GM08714 (cell line): ENCODE measurements around the gene STC2.

ENCODE experiments used
- H3K4me3 ChIP-seq: fragments of 200-500 bp; sonication (Bioruptor generic); 2 replicates; pipeline ENCODE4 v1.5.1; 2014; ENCODE audit warnings: mild to moderate bottlenecking, low read length, inconsistent platforms
- ZNF274 ChIP-seq: IDR thresholded peaks from 2 replicates; pipeline ENCODE4 v1.6.1; 2012; ENCODE audit warnings: mild to moderate bottlenecking, low read depth, low read length

STC2 gene

DNA sequence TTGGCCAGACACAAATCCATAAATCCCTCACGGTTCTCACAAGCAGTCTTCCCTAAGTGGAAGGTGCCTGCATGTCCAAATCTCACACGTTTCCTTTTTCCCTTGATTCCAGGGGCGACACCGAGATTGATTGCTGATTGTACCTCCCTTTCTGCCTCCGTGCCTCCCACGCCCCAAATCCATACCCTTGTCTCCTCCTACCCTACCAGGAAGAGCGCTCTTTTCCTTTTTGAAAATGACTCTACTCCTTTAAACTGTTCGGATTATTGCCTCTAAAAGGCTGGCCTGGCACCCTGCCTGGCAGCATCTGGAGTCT lies 4.5 kb downstream of the STC2 start:
- no peak for TF ChIP-seq ZNF274
- H3K4me3 ChIP-seq: no peak overlapping the region

DNA sequence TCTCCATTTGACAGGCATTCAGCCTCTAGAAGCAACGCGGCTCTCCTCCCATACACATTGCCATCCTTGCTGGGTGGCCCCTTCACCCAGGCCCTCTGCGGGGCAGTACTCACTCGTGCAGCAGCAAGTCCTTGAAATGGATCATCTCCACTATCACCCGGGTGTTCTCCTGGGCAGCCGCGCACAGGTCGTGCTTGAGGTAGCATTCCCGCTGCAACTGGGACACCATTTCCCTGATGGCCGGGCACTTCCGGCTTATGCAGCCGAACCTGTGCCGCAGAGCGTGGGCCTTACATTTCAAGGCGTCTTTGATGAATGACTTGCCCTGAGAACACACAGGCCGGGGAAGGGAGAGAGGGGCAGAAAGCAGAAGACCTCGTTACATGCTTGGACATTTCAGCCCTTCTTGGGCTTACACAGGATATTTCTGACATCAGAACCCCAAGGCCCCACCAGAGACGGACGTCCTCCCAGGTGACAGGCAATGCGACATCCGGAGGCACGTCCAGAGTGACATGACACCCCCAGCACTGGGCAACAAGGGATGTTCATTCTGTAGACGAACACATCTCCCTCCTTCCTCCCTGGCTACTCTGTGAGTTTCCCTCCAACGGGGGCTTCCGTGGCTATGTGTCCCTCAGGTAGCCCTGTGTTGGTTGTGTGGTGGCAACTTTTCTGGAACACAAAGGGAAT lies 5.0 kb downstream of the STC2 start:
- TF ChIP-seq ZNF274: no peak
- no peak overlapping the region for H3K4me3 ChIP-seq

DNA sequence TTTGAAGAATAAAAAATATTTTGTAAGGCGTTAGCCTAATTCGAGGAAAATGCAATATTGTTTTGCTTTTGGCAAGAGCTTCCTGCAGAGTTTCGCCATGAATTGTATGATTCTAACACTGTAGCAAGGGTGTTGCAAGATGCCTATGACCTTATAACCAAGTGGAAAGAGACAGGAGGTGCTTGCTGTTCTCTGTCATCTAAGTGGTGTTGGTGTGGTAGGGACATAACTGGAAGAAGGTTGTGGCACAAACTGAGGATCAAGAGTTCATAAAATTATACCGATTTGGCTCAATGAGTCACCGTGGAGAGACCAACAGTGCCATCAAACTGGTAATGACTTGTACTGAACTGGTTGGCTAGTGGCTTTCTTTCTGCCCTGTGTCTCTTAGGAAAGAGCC lies 6.3 kb downstream of the STC2 start:
- H3K4me3 ChIP-seq: no peak overlapping the region
- TF ChIP-seq ZNF274: no peak

DNA sequence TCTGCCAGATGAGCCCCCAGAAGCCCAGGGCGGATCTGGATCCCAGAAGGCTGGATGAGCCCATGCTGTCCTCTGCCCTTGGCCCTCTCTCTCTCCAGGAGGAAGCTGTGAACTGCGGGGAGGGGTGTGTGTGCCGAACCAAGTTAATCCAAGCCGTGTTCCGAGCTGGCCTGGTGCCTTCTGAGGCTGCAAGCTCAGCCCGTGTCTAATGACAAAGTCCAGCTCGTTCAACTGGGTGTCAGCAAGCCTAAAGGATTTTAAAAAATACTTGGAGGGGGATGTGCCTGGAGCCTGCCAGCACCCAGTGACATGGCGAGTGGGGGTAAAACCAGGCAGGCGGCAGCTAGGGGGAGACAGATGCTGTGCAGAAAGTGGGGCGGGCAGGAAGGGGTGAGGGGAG lies 8.0 kb downstream of the STC2 start:
- no peak for TF ChIP-seq ZNF274
- no peak overlapping the region for H3K4me3 ChIP-seq

DNA sequence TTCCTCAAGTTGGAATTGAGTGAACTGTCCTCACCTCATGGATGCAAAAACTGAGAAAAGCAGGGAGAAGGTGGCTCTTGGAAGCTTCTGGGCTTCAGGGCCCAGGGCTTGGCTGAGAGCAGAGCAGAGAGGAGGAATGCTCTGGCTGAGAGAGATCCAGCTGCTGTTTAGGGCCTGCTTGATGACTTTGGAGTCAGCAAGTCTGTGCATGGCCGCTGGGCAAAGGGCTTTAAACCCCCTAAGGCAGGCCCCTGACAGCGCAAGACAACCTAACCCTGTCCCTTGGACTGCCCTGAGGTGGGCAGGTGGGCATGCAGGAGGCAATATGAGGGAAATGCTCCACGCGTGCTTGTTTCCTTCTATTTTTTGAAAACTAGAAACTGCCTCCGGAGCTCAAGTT lies 8.6 kb downstream of the STC2 start:
- TF ChIP-seq ZNF274: no peak

DNA sequence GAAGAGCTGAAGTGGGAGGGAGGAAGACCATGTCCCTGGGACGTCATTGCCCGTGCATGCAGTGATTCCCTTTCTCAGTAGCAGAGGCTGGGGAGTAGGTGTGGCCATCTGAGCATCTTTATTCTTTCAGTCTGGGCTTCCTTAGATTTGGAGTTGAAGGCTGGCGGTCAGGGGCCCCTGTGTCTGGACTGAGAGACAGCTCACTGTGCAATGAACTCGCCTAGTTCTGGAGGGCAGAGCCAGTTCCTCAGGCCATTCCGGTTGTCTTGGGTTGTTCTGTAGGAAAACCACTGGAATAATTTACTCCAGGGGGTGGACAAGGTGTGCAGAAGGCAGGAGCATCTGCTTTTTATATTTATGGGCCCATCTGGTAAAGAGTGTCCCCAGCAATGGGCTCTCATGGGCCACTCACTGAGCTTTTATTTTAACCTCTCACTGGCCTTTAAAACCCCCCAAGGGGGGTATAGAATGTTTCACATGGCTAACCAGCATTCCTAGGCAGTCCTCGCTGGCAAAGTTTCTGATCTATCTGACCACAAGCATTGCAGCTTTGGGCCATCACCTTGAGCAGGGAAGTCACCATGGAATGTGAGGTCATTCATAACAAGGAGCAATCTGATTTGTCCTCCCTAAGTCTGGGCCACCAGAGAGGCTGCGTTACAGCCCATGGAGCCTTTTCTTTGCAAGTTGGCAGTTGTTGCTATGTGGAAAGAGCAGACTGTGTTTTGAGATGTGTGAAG lies 9.2 kb downstream of the STC2 start:
- TF ChIP-seq ZNF274: no peak

More for the DNA sequence above, 8.6 kb downstream of the STC2 start:
- no peak overlapping the region for H3K4me3 ChIP-seq

DNA sequence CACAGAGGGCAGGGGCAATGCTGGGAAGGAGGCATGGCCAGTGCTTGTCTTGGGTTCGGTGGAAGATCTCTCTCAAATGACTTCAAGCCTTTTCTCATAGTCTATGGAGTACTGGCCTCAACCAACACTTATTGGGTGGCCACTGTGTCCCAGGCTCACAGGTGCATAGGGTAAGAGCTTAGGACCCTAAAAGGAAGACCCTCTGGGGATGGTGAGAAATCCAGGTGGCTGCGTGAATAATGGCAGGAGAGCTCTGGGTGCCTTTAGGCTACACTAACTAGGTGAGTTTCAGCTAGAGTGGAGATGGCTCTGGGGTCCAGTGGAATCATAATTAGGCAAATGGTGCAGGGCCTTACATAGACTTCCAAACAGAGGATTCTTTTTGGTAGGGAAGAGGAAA lies 9.9 kb downstream of the STC2 start:
- no peak for TF ChIP-seq ZNF274

More for the DNA sequence above, 9.2 kb downstream of the STC2 start:
- no peak overlapping the region for H3K4me3 ChIP-seq

DNA sequence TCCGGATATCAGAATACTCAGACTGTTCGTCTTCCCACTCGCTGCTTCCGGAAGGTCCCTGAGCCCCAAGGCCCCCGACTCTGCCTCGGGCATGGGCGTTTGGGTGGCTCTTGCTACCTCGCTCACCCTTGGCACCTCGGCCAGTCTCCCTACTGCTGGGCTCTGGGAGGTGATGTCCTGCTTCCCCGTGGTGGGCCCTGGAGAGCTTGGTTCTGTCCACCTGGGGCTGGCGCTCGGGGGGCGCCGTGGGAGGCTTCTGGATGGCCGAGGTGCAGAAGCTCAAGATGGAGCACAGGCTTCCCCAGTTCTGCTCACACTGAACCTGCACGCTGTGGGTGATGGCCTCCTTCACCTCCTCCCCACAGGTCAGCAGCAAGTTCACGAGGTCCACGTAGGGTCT lies 10.4 kb downstream of the STC2 start:
- no peak for TF ChIP-seq ZNF274
- no peak overlapping the region for H3K4me3 ChIP-seq

More for the DNA sequence above, 9.9 kb downstream of the STC2 start:
- H3K4me3 ChIP-seq: no peak overlapping the region

DNA sequence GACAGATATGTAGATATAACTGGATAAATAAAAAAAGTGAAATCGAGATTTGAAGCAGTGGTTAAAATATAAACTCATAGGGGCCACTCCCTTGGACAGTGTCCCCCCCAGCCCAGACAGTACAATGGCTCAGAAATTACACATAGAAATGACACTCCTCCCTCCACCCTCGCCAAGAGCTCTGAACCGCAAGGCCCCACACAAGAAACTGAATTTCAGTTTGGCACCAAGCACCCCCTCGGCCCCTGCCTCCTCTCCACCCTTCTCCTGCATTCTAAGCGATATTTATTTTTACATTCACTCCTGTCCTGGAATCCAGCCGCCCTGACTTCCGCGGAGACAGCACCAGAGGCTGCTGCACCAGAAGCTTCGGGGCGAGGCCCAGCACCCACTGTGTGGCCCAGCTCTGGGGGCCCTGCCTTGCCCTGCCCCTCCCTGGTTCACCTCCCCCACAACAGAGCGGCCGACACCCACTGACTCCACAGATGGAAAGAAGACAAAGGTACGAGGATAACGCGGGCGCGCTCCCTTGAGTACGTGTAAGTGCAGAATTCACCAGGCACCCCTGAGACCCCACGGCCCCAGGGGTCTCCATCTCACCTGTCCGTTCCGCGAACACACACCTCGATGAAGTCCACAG lies 11.0 kb downstream of the STC2 start:
- H3K4me3 ChIP-seq: no peak overlapping the region
- TF ChIP-seq ZNF274: no peak

DNA sequence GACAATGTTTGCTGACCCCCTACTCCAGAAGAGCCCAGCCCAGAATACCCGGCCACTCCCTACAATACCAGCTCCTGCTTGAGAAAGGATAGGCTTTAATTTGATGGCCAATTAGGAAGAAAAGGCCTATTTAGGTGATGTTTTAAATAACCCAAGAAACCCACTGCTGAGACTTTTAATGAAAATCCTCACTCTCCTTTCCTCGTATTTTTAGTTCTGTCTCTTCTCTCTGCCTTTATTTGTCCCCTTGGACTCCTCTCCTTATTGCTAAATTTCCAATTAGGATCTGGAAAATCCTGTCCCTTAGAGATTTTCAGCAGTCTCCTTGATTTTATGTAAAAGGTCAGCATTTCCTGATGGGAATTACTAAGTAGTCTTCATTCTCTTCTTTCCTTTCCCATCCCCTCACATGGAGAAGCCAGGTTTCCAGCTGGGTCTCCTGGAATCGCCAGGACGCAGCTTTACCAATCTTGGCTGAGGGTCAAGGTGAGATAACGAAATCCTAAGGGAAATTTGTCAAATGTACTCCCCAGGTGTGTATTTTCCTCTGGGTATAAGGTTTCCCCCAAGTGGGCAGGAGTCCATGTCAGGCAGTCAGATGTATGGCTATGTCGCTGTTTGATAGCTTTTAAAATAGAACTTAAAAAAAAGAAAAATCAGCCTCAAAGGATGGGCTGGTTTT lies 11.7 kb downstream of the STC2 start:
- TF ChIP-seq ZNF274: no peak
- H3K4me3 ChIP-seq: no peak overlapping the region

DNA sequence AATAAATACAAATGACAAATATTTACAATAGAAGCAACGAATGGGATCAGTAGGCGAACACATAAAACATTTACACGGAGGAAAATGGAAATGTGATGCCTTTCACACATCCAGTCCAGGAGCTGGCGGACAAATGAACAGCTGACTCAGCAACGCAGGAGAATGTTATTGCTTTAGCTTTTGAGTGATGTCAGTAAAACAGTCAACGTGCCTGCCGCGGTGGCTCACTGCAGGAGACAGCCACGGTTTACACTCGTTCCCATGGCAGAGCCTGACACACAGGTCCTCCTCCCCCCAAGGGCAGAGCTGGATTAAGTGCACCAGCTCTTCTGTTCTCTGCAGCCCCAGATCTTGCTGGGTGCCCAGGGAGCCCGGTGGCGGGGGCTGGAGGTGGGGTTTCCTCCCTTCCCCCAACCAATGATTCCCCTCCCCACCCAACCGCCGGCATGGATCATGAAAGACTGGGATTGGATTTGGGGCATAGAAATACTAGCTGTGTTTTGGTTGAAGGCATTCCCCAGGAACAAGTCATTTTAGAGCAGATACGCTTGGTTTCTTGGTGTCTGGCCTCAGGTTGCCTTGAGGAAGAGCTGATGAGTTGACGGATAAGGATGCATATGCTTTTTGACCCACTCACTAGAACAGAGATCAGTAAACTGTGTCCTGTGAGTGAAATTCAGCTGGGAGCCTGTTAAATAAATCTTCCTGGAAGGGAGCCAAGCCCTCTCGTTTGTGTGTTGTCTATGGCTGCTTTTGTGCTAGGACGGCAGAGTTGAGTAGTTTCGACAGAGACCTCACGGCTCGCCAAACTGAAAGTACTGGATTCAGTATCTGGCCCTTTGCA lies 12.5 kb downstream of the STC2 start:
- no peak for TF ChIP-seq ZNF274
- no peak overlapping the region for H3K4me3 ChIP-seq

DNA sequence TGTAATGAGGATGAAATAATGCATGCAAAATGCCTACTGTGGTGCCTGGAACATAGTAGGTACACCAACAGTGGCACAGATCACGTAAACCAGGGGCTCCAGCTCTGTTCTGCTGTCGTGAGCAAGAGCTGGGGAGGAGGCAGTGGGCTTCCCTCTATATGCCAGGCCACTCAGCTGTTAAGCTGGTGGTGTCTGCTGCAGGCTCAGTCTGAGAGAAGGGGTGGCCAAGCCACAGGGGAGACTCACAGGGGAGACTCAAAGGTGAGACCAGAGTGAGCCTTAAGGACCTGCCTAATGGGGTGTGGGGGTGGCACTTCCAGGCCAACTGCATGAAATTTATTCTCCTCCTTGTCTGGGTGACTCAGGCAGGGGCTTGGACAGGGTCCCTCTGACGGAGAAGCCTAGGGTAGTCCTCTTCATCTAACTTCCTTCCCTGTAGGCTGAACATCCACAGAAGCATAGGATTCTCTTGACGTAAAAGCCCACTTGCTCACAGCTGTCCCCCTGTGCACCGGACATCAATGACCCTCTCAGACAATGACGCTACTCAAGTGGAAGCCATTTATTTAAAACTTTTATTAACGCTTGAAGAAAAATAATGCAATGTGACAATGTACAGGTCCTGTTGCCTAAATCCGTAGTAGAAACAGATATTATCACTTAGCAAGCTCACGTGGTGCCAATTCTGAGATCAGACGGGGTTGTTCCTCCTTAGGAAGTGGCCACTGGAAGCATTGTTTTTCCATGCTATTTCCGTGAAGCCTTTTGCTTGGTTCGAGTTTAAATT lies 13.9 kb downstream of the STC2 start:
- no peak for TF ChIP-seq ZNF274
- H3K4me3 ChIP-seq: no peak overlapping the region

DNA sequence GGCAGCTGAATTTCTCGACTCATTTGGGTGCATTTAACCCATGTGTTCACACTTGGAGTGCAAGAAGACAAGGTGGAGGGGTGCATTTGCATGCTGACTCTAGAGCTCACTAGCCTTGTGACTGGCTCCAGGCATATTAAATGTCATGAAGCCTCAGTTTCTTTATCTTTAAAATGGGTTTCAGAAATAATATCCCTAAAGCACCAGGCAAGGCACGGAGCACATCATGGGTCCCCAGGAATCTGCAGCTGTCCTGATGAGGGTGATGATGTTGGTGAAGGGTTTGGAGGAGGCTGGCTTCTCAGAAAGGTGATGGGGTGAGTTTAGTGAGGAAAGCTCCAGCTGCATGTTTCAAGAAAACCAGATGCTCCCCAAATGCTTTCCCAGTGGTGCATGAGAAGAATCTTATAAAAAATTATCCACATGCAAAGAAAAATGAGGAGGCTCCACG lies 14.8 kb downstream of the STC2 start:
- H3K4me3 ChIP-seq: no peak overlapping the region
- TF ChIP-seq ZNF274: no peak
